GM10266 (cell line): Measurements from ENCODE around the gene CCDC60.

Experiments
- DNase-seq: peaks from one replicate; pipeline ENCODE4 v3.0.0; 2012; ENCODE audit errors: extremely low spot score
- CTCF ChIP-seq: IDR thresholded peaks from 2 replicates; pipeline ENCODE4 v1.5.1; 2012; ENCODE audit warnings: mild to moderate bottlenecking, low read depth; ENCODE audit not compliant: control insufficient read depth, insufficient read depth; ENCODE audit errors: missing control alignments

CCDC60 gene

DNA sequence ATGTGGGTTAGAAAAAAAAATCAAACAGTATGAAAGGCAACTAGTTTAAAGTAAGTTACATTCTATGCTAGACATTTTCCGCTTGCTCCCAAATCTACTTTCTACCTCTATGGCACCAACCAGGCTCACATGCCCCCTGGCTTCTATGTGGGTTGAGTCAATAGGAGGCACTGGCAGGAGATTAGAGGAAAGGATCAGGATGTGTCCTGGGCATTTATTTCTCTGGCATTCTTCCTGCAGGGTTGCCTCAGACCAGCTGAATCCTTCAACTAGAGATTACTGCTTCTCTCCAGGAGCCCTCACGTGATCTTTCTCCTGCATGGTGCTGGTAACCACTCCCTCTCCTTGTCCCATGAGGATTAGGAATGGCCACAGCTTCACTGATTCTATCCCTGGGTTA is 14.9 kb upstream of the CCDC60 start:
- no peak for TF ChIP-seq CTCF

DNA sequence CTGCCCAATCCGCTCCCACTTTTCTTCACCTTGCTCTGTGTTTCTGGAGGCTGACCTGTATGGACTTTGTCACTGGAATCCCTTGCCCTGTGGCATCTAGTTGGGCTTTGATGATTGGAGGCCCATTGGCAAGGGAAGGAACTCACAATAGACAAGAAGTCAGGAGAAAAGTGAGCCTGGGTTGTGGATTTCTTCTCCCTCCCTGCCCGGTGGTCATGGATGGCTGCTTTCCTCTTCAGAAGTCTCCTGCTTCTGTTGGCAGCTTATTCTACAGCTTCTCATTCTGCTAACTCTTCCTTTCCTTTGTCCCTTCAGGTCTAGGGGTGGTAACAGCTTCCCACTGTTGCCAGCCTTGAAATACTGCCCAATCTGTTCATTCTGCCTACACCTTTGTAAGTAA is 13.9 kb upstream of the CCDC60 start:
- no peak for TF ChIP-seq CTCF
- no peak for DNase-seq

More for the DNA sequence above, 14.9 kb upstream of the CCDC60 start:
- DNase-seq: no peak

GRCh38 chr12:119322301-119322723 is 12.2 kb upstream of the CCDC60 start:
- no peak for DNase-seq
- no peak for TF ChIP-seq CTCF

- no peak for TF ChIP-seq CTCF
- DNase-seq: no peak
These were observed 8.7 kb upstream of the CCDC60 start for GRCh38 chr12:119325813-119326212.

DNA sequence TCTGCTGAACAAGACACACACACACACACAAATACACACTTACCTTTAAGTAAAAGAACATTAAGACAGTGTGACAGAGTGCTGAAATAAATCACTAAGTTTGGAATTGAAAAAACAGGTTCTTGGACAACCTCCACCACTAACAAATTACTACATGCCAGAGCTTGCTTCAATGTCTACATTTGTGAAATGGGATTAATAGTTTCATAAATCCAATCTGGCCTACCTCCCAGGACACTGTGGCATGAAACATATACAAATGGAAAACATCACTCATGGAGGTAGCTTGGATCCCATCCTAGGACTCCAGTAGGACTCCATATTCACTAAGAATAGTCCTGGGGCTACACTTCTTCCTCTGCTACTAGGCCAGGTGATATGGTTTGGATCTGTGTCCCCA is 8.2 kb upstream of the CCDC60 start:
- no peak for TF ChIP-seq CTCF
- DNase-seq: no peak

GRCh38 chr12:119327471-119327870 is 7.1 kb upstream of the CCDC60 start:
- DNase-seq: no peak
- TF ChIP-seq CTCF: no peak

DNA sequence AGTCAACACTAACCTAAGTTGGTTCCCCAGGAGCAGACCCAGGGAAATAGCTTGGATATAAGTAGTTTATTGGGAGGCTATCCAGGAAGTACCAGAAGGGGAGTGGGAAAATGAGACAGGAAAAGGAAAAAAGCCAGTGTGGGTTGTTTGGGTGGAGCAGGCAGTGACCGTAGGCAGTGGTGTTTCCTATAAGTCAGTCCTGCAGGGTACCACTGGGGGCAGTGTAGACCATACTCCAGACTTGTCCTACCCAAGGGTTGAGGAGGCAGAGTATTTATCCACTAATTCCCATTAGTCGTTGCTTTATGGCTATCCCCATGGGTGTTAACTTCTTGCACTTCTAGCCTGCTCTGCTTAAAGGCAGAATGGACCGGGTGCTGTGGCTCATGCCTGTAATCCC is 6.4 kb upstream of the CCDC60 start:
- peak; percentile 25 for TF ChIP-seq CTCF

More for the DNA sequence above, 6.4 kb upstream of the CCDC60 start:
- no peak for DNase-seq
